Loucy (cell line): ENCODE results near the gene SLC7A4.

Experiments
- EZH2phosphoT487 ChIP-seq: fragments of 200-600 bp; IDR thresholded peaks from 2 replicates; pipeline ENCODE4 v1.6.1; 2018; ENCODE audit warnings: antibody characterized with exemption, mild to moderate bottlenecking, moderate library complexity, borderline replicate concordance
- TF ChIP-seq, protein P1 (sequence below): fragments of 200-600 bp; sonication (generic); conservative IDR thresholded peaks from 2 replicates; pipeline ENCODE4 v1.5.1; 2014; ENCODE audit warnings: mild to moderate bottlenecking, antibody characterized with exemption, low read length

DNA sequence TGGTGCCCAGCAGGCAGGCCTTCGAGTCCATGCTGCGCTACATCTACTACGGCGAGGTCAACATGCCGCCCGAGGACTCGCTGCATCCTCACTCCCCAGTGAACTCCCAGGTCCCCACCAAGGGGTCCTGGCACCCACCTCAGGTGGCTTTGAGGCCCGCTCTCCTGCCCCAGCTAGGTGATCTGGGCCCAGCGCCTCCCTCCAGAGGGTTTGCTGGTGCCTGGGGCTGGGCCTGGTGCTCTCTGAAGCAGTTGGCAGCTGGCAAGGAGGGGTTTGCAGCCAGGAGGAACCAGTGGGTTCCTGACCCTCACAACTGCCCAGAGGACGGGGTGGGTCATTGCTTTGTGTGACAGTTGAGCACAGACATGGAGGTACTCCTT, 36.3 kb downstream of the SLC7A4 start:
- TF ChIP-seq, protein P1, sequence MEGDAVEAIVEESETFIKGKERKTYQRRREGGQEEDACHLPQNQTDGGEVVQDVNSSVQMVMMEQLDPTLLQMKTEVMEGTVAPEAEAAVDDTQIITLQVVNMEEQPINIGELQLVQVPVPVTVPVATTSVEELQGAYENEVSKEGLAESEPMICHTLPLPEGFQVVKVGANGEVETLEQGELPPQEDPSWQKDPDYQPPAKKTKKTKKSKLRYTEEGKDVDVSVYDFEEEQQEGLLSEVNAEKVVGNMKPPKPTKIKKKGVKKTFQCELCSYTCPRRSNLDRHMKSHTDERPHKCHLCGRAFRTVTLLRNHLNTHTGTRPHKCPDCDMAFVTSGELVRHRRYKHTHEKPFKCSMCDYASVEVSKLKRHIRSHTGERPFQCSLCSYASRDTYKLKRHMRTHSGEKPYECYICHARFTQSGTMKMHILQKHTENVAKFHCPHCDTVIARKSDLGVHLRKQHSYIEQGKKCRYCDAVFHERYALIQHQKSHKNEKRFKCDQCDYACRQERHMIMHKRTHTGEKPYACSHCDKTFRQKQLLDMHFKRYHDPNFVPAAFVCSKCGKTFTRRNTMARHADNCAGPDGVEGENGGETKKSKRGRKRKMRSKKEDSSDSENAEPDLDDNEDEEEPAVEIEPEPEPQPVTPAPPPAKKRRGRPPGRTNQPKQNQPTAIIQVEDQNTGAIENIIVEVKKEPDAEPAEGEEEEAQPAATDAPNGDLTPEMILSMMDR = no peak
- TF ChIP-seq EZH2phosphoT487 = no peak
